ENCODE data around the gene SIPA1L3.
A peak's percentile ranks its signal among the peaks of the same experiment; 100 is the strongest.
"Not testable (repeated sequence)": the region's sequence is repeated elsewhere in the genome, so short reads cannot be mapped to it uniquely, and the experiment has no call there.

Gene SIPA1L3

DNA sequence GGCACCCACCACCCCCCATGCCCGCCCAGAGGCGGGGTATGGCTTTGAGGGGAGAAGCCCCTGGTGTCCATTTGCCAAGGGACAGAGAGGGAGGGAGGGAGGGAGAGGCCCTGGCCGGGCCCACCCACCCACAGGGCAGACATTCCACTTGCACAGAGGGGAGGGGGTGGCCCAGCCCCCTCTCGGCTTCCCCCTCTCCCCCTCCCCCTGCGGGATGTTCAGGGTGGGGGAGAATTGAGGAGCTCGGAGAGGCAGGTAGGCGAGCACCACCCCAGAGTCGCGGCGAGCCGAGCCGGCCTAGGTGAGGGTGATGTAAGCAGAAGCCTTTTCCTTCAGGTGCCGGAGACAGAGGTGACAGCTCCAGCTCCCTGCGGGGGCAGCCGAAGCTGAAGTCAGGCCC, 304.8 kb downstream of the SIPA1L3 start:
- DNase-seq (ENCODE audit: low read depth in 2 of 2): no peak

- no peak for DNase-seq (ENCODE audit: low read depth in 2 of 2)
Observed at GRCh38 chr19:38213469-38213868, 306.5 kb downstream of the SIPA1L3 start.

DNA sequence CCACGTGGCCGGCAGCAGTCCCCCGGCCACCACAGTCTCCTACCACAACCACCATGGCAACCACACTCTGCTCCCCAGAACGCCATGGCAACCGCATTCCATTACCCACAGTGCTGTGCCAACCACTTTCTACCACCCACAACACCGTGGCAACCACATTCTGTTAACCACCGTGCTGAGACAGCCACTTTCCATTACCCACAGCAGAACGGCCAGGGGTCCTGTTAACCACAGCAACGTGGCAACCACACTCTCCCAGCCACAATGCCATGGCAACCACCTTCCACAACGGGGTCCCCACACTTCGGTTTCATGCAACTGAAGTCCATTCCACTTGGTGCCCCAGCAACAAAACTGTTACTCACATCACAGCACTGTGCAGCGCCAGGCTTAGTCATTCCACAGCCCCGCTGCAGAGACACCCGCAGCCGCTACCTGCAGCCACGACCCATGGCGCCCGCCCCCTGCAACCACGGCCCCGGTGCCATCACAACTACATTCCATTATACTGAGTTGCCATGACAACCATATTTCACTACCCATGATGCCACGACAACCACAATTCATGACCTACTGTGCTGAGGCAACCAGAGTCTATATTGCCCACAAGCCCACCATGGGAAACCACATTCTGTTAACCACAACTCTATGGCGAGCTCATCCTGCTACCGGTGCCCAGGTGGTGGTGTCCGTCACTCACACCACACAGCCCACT, 307.1 kb downstream of the SIPA1L3 start:
- peak; percentile 25 to 50 for DNase-seq (ENCODE audit: low read depth in 2 of 2)

GRCh38 chr19:38216785-38217641, 310.0 kb downstream of the SIPA1L3 start:
- no peak for DNase-seq (ENCODE audit: low read depth in 2 of 2)

- DNase-seq (ENCODE audit: low read depth in 2 of 2): no peak
Observed at GRCh38 chr19:38218204-38218603, 311.2 kb downstream of the SIPA1L3 start.

- no peak for DNase-seq (ENCODE audit: low read depth in 2 of 2)
Observed at GRCh38 chr19:38219221-38219620, 312.2 kb downstream of the SIPA1L3 start.

- DNase-seq (ENCODE audit: low read depth in 2 of 2): no peak
Observed at GRCh38 chr19:38221421-38221820, 314.4 kb downstream of the SIPA1L3 start.

GRCh38 chr19:38221919-38222830, 315.2 kb downstream of the SIPA1L3 start:
- no peak for DNase-seq (ENCODE audit: low read depth in 2 of 2)

GRCh38 chr19:38223119-38223523, 316.1 kb downstream of the SIPA1L3 start:
- DNase-seq (ENCODE audit: low read depth in 2 of 2): no peak

- DNase-seq (ENCODE audit: low read depth in 2 of 2): no peak
Observed at GRCh38 chr19:38223617-38224013, 316.6 kb downstream of the SIPA1L3 start.

DNA sequence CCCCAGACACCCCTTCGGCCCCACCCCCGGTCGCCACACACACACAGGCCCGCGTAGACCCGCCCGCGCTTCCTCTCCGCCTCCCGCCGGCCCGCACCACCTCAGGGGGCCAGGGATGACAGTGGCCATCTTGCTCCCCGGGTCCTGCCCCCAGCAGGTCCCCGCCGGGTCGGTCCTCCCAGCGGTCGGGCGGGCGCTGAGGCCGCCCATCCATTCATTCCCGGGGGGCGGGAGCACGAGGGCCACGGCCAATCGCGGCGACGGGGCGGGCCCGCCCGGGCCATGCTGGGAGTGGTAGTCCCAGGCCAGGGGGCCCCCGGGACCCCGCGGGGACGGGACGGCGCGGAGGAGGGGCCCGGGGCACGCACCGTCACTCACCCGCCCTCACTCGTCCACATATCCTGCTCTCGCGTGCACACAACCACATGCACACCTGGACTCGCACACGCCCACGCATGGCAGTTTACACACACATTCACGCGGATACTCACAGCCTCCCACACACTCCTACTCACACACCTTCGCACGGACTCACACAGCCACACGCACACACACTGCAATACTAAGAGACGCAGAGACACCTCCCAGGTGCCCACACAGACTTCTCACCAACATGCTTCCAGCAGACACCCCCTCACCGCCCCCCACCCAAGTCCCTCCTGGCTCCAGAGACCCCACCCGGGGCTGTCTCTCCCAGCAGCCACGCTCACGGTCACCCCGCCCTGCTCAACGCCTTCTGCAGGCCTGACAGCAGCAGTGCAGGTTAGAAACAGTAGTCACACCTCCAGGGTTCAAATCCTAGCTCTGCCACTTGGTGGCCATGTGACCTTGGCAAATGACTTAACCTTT, 317.2 kb downstream of the SIPA1L3 start, which contains the start of gene DPF1:
Gene DPF1, minus strand, starts transcription at position 209 of the 849 bp plus-strand sequence. Its CDS starts 80 bp downstream, at position 129.
- peak; percentile 25 to 33 for DNase-seq (ENCODE audit: low read depth in 2 of 2)

DNA sequence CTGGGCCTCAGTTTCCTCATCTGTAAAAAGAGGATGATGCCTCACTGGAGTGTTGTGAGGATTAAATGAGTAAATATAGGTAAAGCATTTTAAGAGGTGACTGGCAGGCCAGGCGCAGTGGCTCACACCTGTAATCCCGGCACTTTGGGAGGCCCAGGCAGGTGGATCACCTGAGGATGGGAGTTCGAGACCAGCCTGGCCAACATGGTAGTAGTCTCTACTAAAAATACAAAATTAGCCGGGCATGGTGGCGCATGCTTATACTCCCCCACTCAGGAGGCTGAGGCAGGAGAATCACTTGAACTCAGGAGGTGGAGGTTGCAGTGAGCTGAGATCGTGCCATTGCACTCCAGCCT, 317.8 kb downstream of the SIPA1L3 start:
- DNase-seq (ENCODE audit: low read depth in 2 of 2): not testable (repeated sequence)

DNA sequence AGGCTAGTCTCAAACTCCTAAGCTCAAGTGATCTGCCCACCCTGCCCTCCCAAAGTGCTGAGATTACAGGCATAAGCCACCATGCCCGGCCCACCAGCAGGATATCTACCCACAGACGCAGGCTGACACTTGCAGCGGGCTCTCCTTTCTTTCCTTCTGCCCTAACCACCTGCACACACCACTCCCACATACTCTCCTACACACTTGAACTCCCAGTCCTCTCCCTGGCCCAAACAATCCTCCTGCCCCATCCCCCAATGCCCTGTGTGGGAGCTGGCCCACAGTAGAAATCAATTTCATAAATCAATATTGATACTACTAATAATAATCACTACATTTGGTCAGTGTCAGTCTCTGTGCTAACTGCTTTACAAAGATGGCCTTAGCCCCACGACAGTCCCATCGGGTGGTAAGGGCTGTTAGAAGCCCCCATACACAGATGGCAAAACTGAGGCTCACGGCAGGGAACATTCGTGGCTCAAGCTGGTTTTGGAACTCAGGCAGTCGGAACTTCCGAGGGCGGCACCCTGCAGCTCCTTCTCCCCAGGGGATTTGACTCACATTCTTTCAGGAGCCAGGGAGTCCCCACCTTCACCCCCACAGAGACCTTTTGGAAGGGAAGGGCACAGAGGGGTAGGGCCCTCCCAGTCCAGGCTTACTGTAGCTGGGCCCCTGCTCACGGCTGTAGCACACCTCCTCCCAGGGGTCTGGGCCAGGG, 320.4 kb downstream of the SIPA1L3 start:
- DNase-seq (ENCODE audit: low read depth in 2 of 2): no peak

DNA sequence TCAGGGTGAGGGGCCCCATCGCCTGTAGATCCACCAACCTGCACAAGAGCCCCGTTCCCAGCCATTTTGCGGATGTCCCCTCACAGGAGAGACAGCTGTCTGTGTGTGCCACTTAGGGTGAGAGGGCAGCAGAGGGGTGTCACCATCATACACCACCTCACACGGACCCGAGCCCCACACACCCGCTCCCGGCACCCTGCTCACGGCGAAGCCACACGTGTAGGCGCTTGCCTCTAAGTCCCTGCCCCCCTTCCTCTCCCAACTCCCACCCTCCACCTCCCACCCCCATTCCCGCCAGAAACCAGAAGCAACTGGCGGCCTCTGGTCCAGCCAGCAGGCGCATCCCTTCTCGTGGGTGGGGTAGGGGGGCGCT, 321.0 kb downstream of the SIPA1L3 start:
- no peak for DNase-seq (ENCODE audit: low read depth in 2 of 2)

DNA sequence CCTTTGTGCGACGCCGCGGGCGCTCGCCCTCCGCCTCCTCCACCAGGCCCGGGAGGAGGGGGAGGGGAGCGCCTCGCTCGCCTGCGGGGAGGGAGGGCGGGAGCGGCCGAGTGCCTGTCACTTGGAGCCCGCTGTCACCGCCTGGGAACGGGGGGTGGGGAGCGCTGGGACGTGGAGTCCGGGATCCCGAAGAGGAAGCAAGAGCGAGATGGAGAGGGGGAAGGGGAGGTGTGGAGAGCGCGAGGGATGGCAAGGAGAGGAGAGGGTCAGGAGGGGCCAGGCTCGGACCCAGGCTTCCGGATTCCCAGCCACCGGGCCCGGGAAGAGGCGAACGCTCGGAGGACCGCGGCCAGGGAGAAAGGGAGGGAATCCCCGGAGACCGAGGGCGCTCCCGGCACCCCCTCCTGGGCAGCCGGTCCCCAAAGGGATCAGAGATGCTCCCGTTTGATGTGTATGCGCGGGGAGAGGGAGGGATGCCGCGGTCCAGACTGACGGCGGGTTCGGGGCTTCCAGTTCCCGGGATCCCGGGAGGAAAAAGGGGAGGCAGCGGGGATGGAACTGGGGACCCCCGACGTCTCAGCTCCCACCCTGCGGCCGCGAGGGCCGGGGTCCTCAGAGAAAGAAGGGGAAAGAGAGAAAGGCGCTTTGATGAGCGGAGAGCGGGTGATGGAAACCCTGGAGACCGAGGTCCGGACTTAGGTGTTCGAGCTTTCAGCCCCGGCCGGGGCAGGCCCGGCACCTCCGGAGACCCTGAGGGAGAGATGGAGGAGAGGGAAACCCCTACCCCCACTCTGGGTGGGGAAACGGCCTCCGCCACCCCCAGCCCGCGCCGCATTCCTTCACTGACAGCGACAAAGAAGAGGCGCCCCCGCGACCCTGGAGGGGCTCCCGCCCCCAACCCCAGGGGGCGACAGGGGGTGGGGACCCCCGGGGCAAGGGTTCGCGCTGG, 321.8 kb downstream of the SIPA1L3 start:
- DNase-seq (ENCODE audit: low read depth in 2 of 2): no peak

- DNase-seq (ENCODE audit: low read depth in 2 of 2): peak in 1 of 2 donors; percentile 19
Observed at GRCh38 chr19:38229585-38230073, 322.6 kb downstream of the SIPA1L3 start.

- not testable (repeated sequence) for DNase-seq (ENCODE audit: low read depth in 2 of 2)
Observed at GRCh38 chr19:38230506-38231133, 323.6 kb downstream of the SIPA1L3 start.

DNA sequence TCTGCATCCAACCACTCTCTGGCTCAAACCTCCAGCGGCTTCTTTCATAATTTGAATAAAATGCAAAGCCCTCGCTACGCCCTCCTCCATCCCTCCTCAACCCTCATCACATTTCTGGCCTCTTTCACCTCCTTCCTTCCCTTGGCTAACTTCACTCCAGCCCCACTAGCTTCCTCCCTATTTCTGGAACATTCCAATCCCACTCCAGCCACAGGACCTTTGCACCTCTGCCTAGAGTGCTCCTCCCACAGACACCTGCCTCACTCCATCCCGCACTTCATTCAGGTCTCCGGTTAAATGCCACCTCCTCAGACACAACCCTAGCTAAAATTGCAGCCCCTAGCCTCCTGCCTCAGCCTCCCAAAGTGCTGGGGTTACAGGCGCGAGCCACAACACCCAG, 324.9 kb downstream of the SIPA1L3 start:
- no peak for DNase-seq (ENCODE audit: low read depth in 2 of 2)

Data from stimulated activated CD8-positive, alpha-beta memory T cell treated with anti-CD3 and anti-CD28 coated beads, Interleukin-15, amount 100 ng/mL, for 4 hours (primary cell).